Lung (tissue), 12 donors: ENCODE data around the gene SWSAP1. TPM values are rescaled to one million over a fixed set of nuclear protein-coding genes. Genes with fewer than 3 reads are reported as not detected.

ENCODE experiments used
- ATAC-seq: fragments of 200-7000 bp; cut with Tn5 transposase; one replicate; pipeline ENCODE4 v1.9.1; 2020; ENCODE audit warnings: moderate number of reproducible peaks; ENCODE audit not compliant: insufficient read depth, low FRiP score
- DNase-seq, 3 donors: peaks; one replicate each; pipeline ENCODE4 v3.0.0-alpha.2; 2013 to 2017
- H3K27ac ChIP-seq, 2 donors: one replicate each; pipeline ENCODE4 v1.5.1; 2013; ENCODE audit warnings: mild to moderate bottlenecking in 2 of 2, moderate library complexity in 2 of 2, control low read depth in 1 of 2, inconsistent platforms in 1 of 2, low read depth in 1 of 2, low read length in 1 of 2
- H3K27me3 ChIP-seq, 3 donors: one replicate each; pipeline ENCODE4 v1.5.1; 2013; ENCODE audit warnings: low read length in 2 of 3; ENCODE audit not compliant: control insufficient read depth in 3 of 3, insufficient read depth in 3 of 3
- H3K36me3 ChIP-seq, 4 donors: one replicate each; pipeline ENCODE4 v1.5.1; 2013; ENCODE audit warnings: low read length in 4 of 4, mild to moderate bottlenecking in 1 of 4, moderate library complexity in 1 of 4; ENCODE audit not compliant: control insufficient read depth in 4 of 4, insufficient read depth in 4 of 4
- H3K4me1 ChIP-seq, 5 donors: one replicate each; pipeline ENCODE4 v1.5.1; 2013; ENCODE audit warnings: low read length in 5 of 5, mild to moderate bottlenecking in 2 of 5, moderate library complexity in 1 of 5; ENCODE audit not compliant: control insufficient read depth in 5 of 5, insufficient read depth in 5 of 5
- H3K4me3 ChIP-seq: one replicate; pipeline ENCODE4 v1.5.1; 2013; ENCODE audit warnings: mild to moderate bottlenecking, control low read depth, moderate library complexity
- H3K9ac ChIP-seq, 2 donors: one replicate each; pipeline ENCODE4 v1.5.1; 2013; ENCODE audit warnings: low read length in 2 of 2, control low read depth in 1 of 2; ENCODE audit not compliant: insufficient read depth in 1 of 2
- H3K9me3 ChIP-seq, 4 donors: one replicate each; pipeline ENCODE4 v1.5.1; 2013; ENCODE audit warnings: low read length in 3 of 4, mild to moderate bottlenecking in 1 of 4, moderate library complexity in 1 of 4; ENCODE audit not compliant: control insufficient read depth in 4 of 4, insufficient read depth in 3 of 4
- WGBS, 2 donors: extraction: QIAGEN DNeasy Blood & Tissue Kit; methylation state at CpG; one replicate each; pipeline ENCODE4 v1.1.7; 2013; 5-methylcytosine and 5-hydroxymethylcytosine counted together
- polyA plus RNA-seq, 2 donors: library from polyadenylated mRNA; stranded (reverse); fragments of 200-250 nt; gene quantifications; one replicate each; pipeline ENCODE4 v1.2.1, GENCODE V29; 2013
- total RNA-seq, 2 donors: library from RNA; depleted of rRNA in 1 of 2; stranded (reverse); fragments of >200 nt in 1 of 2; gene quantifications; one replicate each; pipeline ENCODE4 v1.2.1, GENCODE V29; 2014 to 2021
- TF ChIP-seq, protein P1 (sequence below): IDR thresholded peaks from 2 replicates; pipeline ENCODE4 v1.5.1; 2012; ENCODE audit warnings: mild to moderate bottlenecking; ENCODE audit errors: control extremely low read depth, extremely low read depth
- donor health status: control.
- donor health status: control.
- donor health status: Bipolar disorder and iron deficiency.
- donor health status: healthy.
- donor health status: DM: yes; HTN: yes; CAD: no.

The SWSAP1 gene
- total and polyA plus RNA-seq, 4 donors = 1.1 to 4.1 (median 3.8) TPM

DNA sequence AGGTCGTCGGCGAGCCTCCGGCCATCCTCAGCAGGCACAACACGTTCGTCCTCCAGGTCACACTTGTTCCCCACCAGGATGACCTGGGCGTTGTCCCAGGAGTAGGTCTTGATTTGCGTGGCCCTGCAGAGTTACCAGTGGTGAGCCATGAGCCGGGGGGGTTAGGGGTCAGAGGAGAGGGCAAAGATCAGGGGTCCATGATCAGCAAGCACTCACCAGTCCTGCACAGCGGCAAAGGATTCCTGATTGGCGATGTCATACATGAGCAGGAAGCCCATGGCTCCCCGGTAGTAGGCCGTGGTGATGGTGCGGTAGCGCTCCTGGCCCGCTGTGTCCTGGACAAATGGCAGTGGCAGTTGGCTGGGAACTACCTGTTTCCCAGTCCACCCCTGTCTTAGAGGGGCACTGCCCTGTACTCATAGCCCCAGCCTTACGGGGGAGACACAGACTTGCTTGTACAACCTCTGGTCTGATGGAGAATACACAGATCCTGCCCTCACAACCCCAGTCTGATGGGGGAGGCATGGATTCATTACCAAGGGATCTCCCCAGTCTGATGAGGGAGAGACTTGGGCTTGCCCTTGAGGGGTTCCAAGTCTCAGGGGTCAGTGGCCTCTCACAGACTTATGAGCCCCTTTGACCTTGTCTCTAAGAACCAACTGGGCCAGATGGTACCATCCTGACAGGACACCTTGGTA is 38.9 kb upstream of the SWSAP1 start:
- H3K36me3 ChIP-seq = peaks cover 7 to 35% (median 25%) of the 10 kb centered on the region in 4 donors

DNA sequence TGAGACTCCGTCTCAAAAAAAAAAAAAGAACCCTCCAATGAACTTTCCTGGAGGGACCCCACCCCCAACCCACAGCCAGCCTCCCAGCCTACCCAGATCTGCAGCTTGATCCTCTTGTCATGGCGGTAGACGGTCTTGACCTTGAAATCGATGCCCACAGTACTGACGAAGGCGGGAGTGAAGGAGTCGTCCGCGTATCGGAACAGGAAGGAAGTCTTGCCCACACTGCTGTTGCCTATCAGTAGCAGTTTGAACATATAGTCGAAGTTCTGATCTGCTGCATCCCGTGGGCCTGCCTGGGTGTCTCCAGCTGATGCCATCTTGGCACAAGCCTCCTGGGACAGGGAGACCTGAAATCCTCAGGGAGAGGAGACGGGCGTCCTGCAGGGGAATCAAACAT is 37.4 kb upstream of the SWSAP1 start:
- TF ChIP-seq, protein P1, sequence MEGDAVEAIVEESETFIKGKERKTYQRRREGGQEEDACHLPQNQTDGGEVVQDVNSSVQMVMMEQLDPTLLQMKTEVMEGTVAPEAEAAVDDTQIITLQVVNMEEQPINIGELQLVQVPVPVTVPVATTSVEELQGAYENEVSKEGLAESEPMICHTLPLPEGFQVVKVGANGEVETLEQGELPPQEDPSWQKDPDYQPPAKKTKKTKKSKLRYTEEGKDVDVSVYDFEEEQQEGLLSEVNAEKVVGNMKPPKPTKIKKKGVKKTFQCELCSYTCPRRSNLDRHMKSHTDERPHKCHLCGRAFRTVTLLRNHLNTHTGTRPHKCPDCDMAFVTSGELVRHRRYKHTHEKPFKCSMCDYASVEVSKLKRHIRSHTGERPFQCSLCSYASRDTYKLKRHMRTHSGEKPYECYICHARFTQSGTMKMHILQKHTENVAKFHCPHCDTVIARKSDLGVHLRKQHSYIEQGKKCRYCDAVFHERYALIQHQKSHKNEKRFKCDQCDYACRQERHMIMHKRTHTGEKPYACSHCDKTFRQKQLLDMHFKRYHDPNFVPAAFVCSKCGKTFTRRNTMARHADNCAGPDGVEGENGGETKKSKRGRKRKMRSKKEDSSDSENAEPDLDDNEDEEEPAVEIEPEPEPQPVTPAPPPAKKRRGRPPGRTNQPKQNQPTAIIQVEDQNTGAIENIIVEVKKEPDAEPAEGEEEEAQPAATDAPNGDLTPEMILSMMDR = no peak

More for the DNA sequence above, 38.9 kb upstream of the SWSAP1 start:
- no peak overlapping the region for H3K9ac ChIP-seq
- peaks cover 0 to 2% (median 0%) of the 10 kb centered on the region in 4 donors for H3K9me3 ChIP-seq
- no peaks in the 10 kb centered on the region for H3K27me3 ChIP-seq
- no peak overlapping the region for H3K4me3 ChIP-seq
- 94 to 97% methylated on average over 17 of the region's 17 CpGs for WGBS, 2 donors
- ATAC-seq = no peak
- no peak for DNase-seq
- no peak overlapping the region for H3K27ac ChIP-seq
- H3K4me1 ChIP-seq = peaks cover 0 to 15% (median 0%) of the 10 kb centered on the region in 5 donors
- TF ChIP-seq, protein P1 = no peak

DNA sequence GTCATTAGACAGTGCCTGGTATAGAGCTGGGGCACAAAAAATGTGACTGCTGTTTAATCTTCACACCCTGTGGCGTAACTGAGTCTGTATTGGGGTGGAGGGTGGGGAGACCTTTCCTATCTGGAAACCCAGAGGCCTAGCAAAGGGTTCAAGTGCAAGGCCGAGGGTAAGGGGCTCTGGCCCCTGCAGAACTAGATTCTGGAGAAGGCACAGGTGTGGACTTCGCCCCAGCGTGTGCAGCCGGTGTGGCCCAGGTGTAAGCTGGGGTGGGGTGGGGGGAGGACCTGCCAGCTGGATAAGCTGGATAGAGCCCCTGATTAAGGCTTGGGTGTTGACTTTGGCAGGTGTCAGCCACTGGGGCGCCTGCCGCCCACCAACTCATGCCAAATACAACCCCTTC is 36.3 kb upstream of the SWSAP1 start:
- H3K27ac ChIP-seq = peak overlapping the region in 1 of 2 donors; percentile 78

More for the DNA sequence above, 37.4 kb upstream of the SWSAP1 start:
- peaks cover 0 to 2% (median 0%) of the 10 kb centered on the region in 4 donors for H3K9me3 ChIP-seq
- no peak overlapping the region for H3K4me3 ChIP-seq
- peaks cover 0 to 15% (median 0%) of the 10 kb centered on the region in 5 donors for H3K4me1 ChIP-seq
- no peak for ATAC-seq
- H3K36me3 ChIP-seq = peaks cover 7 to 38% (median 26%) of the 10 kb centered on the region in 4 donors
- no peaks in the 10 kb centered on the region for H3K27me3 ChIP-seq
- no peak for DNase-seq
- 47 to 67% methylated on average over 14 of the region's 14 CpGs for WGBS, 2 donors
- H3K27ac ChIP-seq = no peak overlapping the region
- H3K9ac ChIP-seq = no peak overlapping the region

More for the DNA sequence above, 36.3 kb upstream of the SWSAP1 start:
- H3K9ac ChIP-seq = no peak overlapping the region
- H3K4me1 ChIP-seq = peaks cover 0 to 15% (median 0%) of the 10 kb centered on the region in 5 donors
- WGBS, 2 donors = 75 to 81% methylated on average over 7 of the region's 7 CpGs
- H3K36me3 ChIP-seq = peaks cover 3 to 34% (median 25%) of the 10 kb centered on the region in 4 donors
- DNase-seq (no peak), ATAC-seq (no peak)
- peaks cover 0 to 2% (median 0%) of the 10 kb centered on the region in 4 donors for H3K9me3 ChIP-seq
- H3K27me3 ChIP-seq = no peaks in the 10 kb centered on the region
- TF ChIP-seq, protein P1 = no peak
- no peak overlapping the region for H3K4me3 ChIP-seq
